ENCODE data around the gene LPIN1.

DNA sequence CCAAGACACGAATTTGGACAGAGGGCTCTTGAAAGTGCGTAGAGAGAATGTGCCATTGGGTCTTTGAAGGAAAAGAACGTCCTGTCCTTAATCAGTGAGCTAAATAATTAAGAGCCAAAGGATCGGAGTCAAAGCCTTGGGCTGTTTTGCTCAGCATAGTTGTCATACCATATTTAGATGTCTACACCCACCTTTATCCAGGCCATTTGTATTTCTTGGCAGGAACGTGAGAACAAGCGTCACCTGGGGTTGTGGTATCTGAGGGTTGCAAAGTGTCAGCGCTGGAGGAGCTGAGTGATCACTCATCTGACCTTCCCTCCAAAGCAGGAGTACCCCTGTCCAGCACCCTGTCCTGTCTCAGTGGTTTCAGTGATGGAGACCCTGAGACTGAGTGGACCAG, 4.5 kb downstream of the LPIN1 start:
- TF ChIP-seq, protein P1, sequence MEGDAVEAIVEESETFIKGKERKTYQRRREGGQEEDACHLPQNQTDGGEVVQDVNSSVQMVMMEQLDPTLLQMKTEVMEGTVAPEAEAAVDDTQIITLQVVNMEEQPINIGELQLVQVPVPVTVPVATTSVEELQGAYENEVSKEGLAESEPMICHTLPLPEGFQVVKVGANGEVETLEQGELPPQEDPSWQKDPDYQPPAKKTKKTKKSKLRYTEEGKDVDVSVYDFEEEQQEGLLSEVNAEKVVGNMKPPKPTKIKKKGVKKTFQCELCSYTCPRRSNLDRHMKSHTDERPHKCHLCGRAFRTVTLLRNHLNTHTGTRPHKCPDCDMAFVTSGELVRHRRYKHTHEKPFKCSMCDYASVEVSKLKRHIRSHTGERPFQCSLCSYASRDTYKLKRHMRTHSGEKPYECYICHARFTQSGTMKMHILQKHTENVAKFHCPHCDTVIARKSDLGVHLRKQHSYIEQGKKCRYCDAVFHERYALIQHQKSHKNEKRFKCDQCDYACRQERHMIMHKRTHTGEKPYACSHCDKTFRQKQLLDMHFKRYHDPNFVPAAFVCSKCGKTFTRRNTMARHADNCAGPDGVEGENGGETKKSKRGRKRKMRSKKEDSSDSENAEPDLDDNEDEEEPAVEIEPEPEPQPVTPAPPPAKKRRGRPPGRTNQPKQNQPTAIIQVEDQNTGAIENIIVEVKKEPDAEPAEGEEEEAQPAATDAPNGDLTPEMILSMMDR (IDR thresholded peaks at IDR 0.05; ENCODE audit: low read depth, low read length, missing input control) = no peak
- no peak for TF ChIP-seq JUND (IDR thresholded peaks at IDR 0.05)
- TF ChIP-seq, protein P2, sequence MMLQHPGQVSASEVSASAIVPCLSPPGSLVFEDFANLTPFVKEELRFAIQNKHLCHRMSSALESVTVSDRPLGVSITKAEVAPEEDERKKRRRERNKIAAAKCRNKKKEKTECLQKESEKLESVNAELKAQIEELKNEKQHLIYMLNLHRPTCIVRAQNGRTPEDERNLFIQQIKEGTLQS (IDR thresholded peaks at IDR 0.05) = no peak
- no peak for TF ChIP-seq HNF4G (IDR thresholded peaks at IDR 0.05)
- no peak for TF ChIP-seq NR2F2 (IDR thresholded peaks at IDR 0.05)
- TF ChIP-seq, protein P3, sequence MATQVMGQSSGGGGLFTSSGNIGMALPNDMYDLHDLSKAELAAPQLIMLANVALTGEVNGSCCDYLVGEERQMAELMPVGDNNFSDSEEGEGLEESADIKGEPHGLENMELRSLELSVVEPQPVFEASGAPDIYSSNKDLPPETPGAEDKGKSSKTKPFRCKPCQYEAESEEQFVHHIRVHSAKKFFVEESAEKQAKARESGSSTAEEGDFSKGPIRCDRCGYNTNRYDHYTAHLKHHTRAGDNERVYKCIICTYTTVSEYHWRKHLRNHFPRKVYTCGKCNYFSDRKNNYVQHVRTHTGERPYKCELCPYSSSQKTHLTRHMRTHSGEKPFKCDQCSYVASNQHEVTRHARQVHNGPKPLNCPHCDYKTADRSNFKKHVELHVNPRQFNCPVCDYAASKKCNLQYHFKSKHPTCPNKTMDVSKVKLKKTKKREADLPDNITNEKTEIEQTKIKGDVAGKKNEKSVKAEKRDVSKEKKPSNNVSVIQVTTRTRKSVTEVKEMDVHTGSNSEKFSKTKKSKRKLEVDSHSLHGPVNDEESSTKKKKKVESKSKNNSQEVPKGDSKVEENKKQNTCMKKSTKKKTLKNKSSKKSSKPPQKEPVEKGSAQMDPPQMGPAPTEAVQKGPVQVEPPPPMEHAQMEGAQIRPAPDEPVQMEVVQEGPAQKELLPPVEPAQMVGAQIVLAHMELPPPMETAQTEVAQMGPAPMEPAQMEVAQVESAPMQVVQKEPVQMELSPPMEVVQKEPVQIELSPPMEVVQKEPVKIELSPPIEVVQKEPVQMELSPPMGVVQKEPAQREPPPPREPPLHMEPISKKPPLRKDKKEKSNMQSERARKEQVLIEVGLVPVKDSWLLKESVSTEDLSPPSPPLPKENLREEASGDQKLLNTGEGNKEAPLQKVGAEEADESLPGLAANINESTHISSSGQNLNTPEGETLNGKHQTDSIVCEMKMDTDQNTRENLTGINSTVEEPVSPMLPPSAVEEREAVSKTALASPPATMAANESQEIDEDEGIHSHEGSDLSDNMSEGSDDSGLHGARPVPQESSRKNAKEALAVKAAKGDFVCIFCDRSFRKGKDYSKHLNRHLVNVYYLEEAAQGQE (IDR thresholded peaks at IDR 0.05) = no peak
- TF ChIP-seq, protein P4, sequence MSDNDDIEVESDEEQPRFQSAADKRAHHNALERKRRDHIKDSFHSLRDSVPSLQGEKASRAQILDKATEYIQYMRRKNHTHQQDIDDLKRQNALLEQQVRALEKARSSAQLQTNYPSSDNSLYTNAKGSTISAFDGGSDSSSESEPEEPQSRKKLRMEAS (IDR thresholded peaks at IDR 0.05) = no peak
- TF ChIP-seq TAF1 (conservative IDR thresholded peaks at IDR 0.05) = no peak
- no peak for TF ChIP-seq SP1 (IDR thresholded peaks at IDR 0.05)
- TF ChIP-seq RXRA (IDR thresholded peaks at IDR 0.05) = no peak
- no peak for TF ChIP-seq GABPA (IDR thresholded peaks at IDR 0.05 in 1 of 2, conservative IDR thresholded peaks at IDR 0.05 in 1 of 2)
- TF ChIP-seq, protein P5, sequence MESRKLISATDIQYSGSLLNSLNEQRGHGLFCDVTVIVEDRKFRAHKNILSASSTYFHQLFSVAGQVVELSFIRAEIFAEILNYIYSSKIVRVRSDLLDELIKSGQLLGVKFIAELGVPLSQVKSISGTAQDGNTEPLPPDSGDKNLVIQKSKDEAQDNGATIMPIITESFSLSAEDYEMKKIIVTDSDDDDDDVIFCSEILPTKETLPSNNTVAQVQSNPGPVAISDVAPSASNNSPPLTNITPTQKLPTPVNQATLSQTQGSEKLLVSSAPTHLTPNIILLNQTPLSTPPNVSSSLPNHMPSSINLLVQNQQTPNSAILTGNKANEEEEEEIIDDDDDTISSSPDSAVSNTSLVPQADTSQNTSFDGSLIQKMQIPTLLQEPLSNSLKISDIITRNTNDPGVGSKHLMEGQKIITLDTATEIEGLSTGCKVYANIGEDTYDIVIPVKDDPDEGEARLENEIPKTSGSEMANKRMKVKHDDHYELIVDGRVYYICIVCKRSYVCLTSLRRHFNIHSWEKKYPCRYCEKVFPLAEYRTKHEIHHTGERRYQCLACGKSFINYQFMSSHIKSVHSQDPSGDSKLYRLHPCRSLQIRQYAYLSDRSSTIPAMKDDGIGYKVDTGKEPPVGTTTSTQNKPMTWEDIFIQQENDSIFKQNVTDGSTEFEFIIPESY (IDR thresholded peaks at IDR 0.05) = no peak
- no peak for TF ChIP-seq RAD21 (IDR thresholded peaks at IDR 0.05)
- TF ChIP-seq EGR1 (IDR thresholded peaks at IDR 0.05; ENCODE audit: low read depth in 2 of 2) = no peak

Data from liver (tissue), 3 donors.